ENCODE results near the gene RALGPS1. TPM values are rescaled to one million over a fixed set of nuclear protein-coding genes. Genes with fewer than 3 reads are reported as not detected.

The RALGPS1 gene
- polyA plus RNA-seq, 3 donors = 0.60 to 4.6 (median 1.3) TPM

DNA sequence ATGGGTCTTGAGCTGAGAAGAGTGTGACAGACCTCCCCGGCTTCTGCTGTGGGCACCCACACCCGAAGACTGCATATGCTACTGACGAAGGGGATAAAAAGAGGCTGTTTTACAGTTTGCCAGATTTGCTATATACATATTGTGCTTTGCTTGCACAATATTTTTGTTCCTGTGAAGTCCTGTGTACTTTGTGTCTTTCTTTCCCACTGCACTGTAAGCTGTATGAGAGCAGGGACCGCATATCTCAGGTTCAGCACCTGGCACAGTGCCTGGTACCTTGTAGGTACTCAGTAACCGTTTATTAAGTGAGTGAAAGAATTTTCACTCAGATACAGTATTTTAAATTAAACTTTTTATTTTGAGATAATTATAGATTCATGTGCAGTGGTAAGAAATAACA lies 341.7 kb downstream of the RALGPS1 start:
- H3K27me3 Mint-ChIP-seq (ENCODE audit: low read depth in 3 of 3) = peaks cover 1 to 6% (median 2%) of the 10 kb centered on the region in 3 donors
- Histone ChIP-seq H2AFZ (ENCODE audit: insufficient read depth, low read depth, low read length, poor library complexity, severe bottlenecking) (no peak overlapping the region), H3K9ac (ENCODE audit: insufficient read depth, low read length, poor library complexity, severe bottlenecking) (no peak overlapping the region), H4K20me1 (ENCODE audit: insufficient read depth, low read length) (no peaks in the 10 kb centered on the region), H3K27me3 (ENCODE audit: control insufficient read depth in 2 of 2, insufficient read depth in 2 of 2, low read length in 2 of 2) (no peaks in the 10 kb centered on the region), H3K27ac (ENCODE audit: low read depth in 1 of 2, low read length in 2 of 2) (no peak overlapping the region), H3K79me2 (ENCODE audit: insufficient read depth, low read length) (no peaks in the 10 kb centered on the region), H3K4me2 (replicated peaks; ENCODE audit: extremely low read depth, low read length, poor library complexity, severe bottlenecking) (no peak overlapping the region), H3K4me3 (replicated peaks in 1 of 3; ENCODE audit: low read depth in 2 of 3, low read length in 3 of 3) (no peak overlapping the region), H3K9me3 (replicated peaks in 1 of 2; ENCODE audit: control insufficient read depth in 1 of 2, insufficient read depth in 1 of 2, low read length in 2 of 2) (no peaks in the 10 kb centered on the region), H3K4me1 (ENCODE audit: control insufficient read depth in 1 of 2, insufficient read depth in 2 of 2, low read length in 2 of 2) (no peaks in the 10 kb centered on the region), H3K36me3 (replicated peaks in 1 of 2; ENCODE audit: control insufficient read depth in 1 of 2, insufficient read depth in 2 of 2, low read length in 2 of 2) (no peaks in the 10 kb centered on the region)
- TF ChIP-seq, protein P1, sequence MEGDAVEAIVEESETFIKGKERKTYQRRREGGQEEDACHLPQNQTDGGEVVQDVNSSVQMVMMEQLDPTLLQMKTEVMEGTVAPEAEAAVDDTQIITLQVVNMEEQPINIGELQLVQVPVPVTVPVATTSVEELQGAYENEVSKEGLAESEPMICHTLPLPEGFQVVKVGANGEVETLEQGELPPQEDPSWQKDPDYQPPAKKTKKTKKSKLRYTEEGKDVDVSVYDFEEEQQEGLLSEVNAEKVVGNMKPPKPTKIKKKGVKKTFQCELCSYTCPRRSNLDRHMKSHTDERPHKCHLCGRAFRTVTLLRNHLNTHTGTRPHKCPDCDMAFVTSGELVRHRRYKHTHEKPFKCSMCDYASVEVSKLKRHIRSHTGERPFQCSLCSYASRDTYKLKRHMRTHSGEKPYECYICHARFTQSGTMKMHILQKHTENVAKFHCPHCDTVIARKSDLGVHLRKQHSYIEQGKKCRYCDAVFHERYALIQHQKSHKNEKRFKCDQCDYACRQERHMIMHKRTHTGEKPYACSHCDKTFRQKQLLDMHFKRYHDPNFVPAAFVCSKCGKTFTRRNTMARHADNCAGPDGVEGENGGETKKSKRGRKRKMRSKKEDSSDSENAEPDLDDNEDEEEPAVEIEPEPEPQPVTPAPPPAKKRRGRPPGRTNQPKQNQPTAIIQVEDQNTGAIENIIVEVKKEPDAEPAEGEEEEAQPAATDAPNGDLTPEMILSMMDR (IDR thresholded peaks at IDR 0.05) = no peak
- H3K9me3 Mint-ChIP-seq = peaks cover 0 to 1% (median 0%) of the 10 kb centered on the region in 7 donors
- no peaks in the 10 kb centered on the region for H3K36me3 Mint-ChIP-seq
- no peak for DNase-seq
- WGBS (ENCODE audit: insufficient coverage) = no CpG with 5 or more reads among the region's 5 CpGs
- H3K4me1 Mint-ChIP-seq = no peaks in the 10 kb centered on the region
- no peak overlapping the region for H3K27ac Mint-ChIP-seq
- intact Hi-C loops (cut with micrococcal nuclease) = no loop called here
- no peak overlapping the region for H3K4me3 Mint-ChIP-seq

DNA sequence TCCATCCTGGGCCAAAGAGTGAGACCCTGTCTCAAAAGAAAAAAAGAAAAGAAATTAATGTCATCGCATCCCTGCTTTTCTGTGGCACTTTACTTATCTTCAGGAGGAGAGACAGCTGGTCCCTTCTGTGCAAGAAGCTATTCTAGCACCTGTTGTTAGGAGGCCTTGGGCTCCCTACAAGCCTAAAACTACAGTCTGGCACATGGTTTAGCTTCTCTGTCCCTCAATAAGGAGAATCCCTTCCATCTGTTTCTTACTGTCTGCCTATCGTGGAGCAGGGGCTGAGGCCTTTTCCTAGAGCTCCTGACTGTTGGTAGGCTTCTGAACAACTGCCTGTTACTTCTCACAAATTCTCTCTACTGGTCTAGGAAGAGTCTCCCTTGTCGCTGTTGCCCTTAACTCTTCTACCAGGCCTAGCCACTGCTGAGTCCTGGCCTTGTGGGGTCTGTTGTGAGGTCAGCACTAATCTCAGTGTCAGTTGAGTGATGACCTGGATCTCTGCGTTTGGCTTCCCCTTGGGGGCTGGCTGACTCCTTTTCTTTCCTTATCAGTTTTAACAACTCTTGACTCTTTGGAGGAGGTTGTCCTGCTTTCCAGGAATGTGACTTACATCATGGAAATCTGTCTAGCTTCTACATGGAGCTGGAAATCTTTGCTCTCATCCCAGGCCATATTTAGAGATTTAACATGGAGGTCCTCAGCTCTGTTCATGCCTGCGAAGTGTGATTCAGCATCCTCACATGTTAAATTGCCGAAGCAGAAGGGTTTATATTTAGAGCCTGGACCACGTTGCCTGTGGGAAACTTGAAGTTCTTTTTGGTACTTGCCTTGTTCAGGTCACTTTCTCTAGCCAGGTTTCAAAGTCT lies 344.3 kb downstream of the RALGPS1 start:
- TF ChIP-seq, protein P1 (IDR thresholded peaks at IDR 0.05) = no peak
- H3K79me2 ChIP-seq (ENCODE audit: insufficient read depth, low read length) = no peaks in the 10 kb centered on the region
- H4K20me1 ChIP-seq (ENCODE audit: insufficient read depth, low read length) = no peaks in the 10 kb centered on the region
- no peak overlapping the region for H2AFZ ChIP-seq (ENCODE audit: insufficient read depth, low read depth, low read length, poor library complexity, severe bottlenecking)
- intact Hi-C loops (cut with micrococcal nuclease) = no loop called here
- H3K27me3 Mint-ChIP-seq (ENCODE audit: low read depth in 3 of 3) = peaks cover 0 to 7% (median 4%) of the 10 kb centered on the region in 3 donors
- no peak overlapping the region for H3K27ac ChIP-seq (ENCODE audit: low read depth in 1 of 2, low read length in 2 of 2)
- no peak overlapping the region for H3K27ac Mint-ChIP-seq
- no peak overlapping the region for H3K4me2 ChIP-seq (replicated peaks; ENCODE audit: extremely low read depth, low read length, poor library complexity, severe bottlenecking)
- no peaks in the 10 kb centered on the region for H3K4me1 ChIP-seq (ENCODE audit: control insufficient read depth in 1 of 2, insufficient read depth in 2 of 2, low read length in 2 of 2)
- WGBS (ENCODE audit: insufficient coverage) = 100% methylated on average over 3 of the region's 7 CpGs
- H3K9ac ChIP-seq (ENCODE audit: insufficient read depth, low read length, poor library complexity, severe bottlenecking) = no peak overlapping the region
- no peak overlapping the region for H3K4me3 ChIP-seq (replicated peaks in 1 of 3; ENCODE audit: low read depth in 2 of 3, low read length in 3 of 3)
- peaks cover 0 to 3% (median 1%) of the 10 kb centered on the region in 7 donors for H3K9me3 Mint-ChIP-seq
- H3K27me3 ChIP-seq (ENCODE audit: control insufficient read depth in 2 of 2, insufficient read depth in 2 of 2, low read length in 2 of 2) = no peaks in the 10 kb centered on the region
- no peaks in the 10 kb centered on the region for H3K36me3 Mint-ChIP-seq
- H3K4me1 Mint-ChIP-seq = no peaks in the 10 kb centered on the region
- no peaks in the 10 kb centered on the region for H3K36me3 ChIP-seq (replicated peaks in 1 of 2; ENCODE audit: control insufficient read depth in 1 of 2, insufficient read depth in 2 of 2, low read length in 2 of 2)
- no peak for DNase-seq
- no peaks in the 10 kb centered on the region for H3K9me3 ChIP-seq (replicated peaks in 1 of 2; ENCODE audit: control insufficient read depth in 1 of 2, insufficient read depth in 1 of 2, low read length in 2 of 2)
- H3K4me3 Mint-ChIP-seq = no peak overlapping the region

Measured in CD14-positive monocyte (primary cell).